HepG2 (cell line): Measurements from ENCODE around the gene EFNA4. TPM values are rescaled to one million over a fixed set of nuclear protein-coding genes. Genes with fewer than 3 reads are reported as not detected.
A peak's percentile ranks its signal among the peaks of the same experiment; 100 is the strongest.

Experiments
- BORCS8-MEF2B ChIP-seq: sonication (generic); formaldehyde crosslinking; IDR thresholded peaks from 2 replicates; pipeline ENCODE4 v1.8.0; 2022; ENCODE audit warnings: mild to moderate bottlenecking, missing genetic modification reagents
- CREBL2 ChIP-seq: sonication (generic); formaldehyde crosslinking; IDR thresholded peaks from 2 replicates; pipeline ENCODE4 v1.8.1; 2023; ENCODE audit warnings: missing genetic modification reagents, mild to moderate bottlenecking, borderline replicate concordance
- FOXK2 ChIP-seq: fragments of 450-650 bp; IDR thresholded peaks from 2 replicates; pipeline ENCODE4 v1.6.1; 2016
- GATAD2A ChIP-seq: IDR thresholded peaks from 2 replicates; pipeline ENCODE4 v1.6.1; 2016
- GTF2F1 ChIP-seq: fragments of 150-350 bp; IDR thresholded peaks from 2 replicates; pipeline ENCODE4 v1.6.1; 2014; ENCODE audit warnings: low read length
- JUND ChIP-seq: sonication (generic); formaldehyde crosslinking; IDR thresholded peaks from 2 replicates; pipeline ENCODE4 v1.8.0; 2022; ENCODE audit warnings: mild to moderate bottlenecking, missing genetic modification reagents
- KDM1A ChIP-seq: IDR thresholded peaks from 2 replicates; pipeline ENCODE4 v1.6.1; 2016; ENCODE audit warnings: missing compliant biosample characterization
- MYPOP ChIP-seq: sonication (generic); formaldehyde crosslinking; IDR thresholded peaks from 2 replicates; pipeline ENCODE4 v1.8.1; 2023; ENCODE audit warnings: mild to moderate bottlenecking, moderate library complexity, missing genetic modification reagents
- NR2C2 ChIP-seq: sonication (generic); formaldehyde crosslinking; IDR thresholded peaks from 2 replicates; pipeline ENCODE4 v1.4.0; 2020; ENCODE audit warnings: missing genetic modification reagents, mild to moderate bottlenecking, moderate library complexity, borderline replicate concordance
- RARA ChIP-seq: IDR thresholded peaks from 2 replicates; pipeline ENCODE4 v1.6.1; 2016; ENCODE audit warnings: missing genetic modification reagents, missing compliant biosample characterization
- SMARCE1 ChIP-seq: fragments of 450-650 bp; IDR thresholded peaks from 2 replicates; pipeline ENCODE4 v1.6.1; 2017; ENCODE audit warnings: borderline replicate concordance
- SOX6 ChIP-seq, 2 experiments: fragments of 450-650 bp in 1 of 2; sonication (generic) in 1 of 2; formaldehyde crosslinking in 1 of 2; IDR thresholded peaks; 2 replicates each; pipeline versions ENCODE4 v1.4.0 to v1.6.1; 2017 to 2020; ENCODE audit warnings: antibody characterized with exemption in 1 of 2, mild to moderate bottlenecking in 1 of 2, missing genetic modification reagents in 1 of 2
- YEATS4 ChIP-seq: sonication (generic); formaldehyde crosslinking; IDR thresholded peaks from 2 replicates; pipeline ENCODE4 v1.4.0; 2020; ENCODE audit warnings: missing genetic modification reagents, borderline replicate concordance
- ZBTB20 ChIP-seq: sonication (generic); formaldehyde crosslinking; IDR thresholded peaks from 2 replicates; pipeline ENCODE4 v1.8.1; 2023; ENCODE audit warnings: missing genetic modification reagents, low read depth, mild to moderate bottlenecking, borderline replicate concordance
- ZBTB26 ChIP-seq: IDR thresholded peaks from 2 replicates; pipeline ENCODE4 v1.6.1; 2016; ENCODE audit warnings: missing compliant biosample characterization, missing genetic modification reagents, borderline replicate concordance
- ZNF281 ChIP-seq: sonication (generic); formaldehyde crosslinking; IDR thresholded peaks from 2 replicates; pipeline ENCODE4 v1.4.0; 2020; ENCODE audit warnings: missing genetic modification reagents, borderline replicate concordance
- ZNF331 ChIP-seq: sonication (generic); formaldehyde crosslinking; IDR thresholded peaks from 2 replicates; pipeline ENCODE4 v1.4.0; 2020; ENCODE audit warnings: missing genetic modification reagents
- ZNF350 ChIP-seq: sonication (generic); formaldehyde crosslinking; IDR thresholded peaks from 2 replicates; pipeline ENCODE4 v1.4.0; 2020; ENCODE audit warnings: mild to moderate bottlenecking, low read depth, missing genetic modification reagents, borderline replicate concordance
- ZNF737 ChIP-seq: sonication (generic); formaldehyde crosslinking; IDR thresholded peaks from 2 replicates; pipeline ENCODE4 v1.5.0; 2020; ENCODE audit warnings: missing genetic modification reagents, mild to moderate bottlenecking, borderline replicate concordance
- ZSCAN25 ChIP-seq: sonication (generic); formaldehyde crosslinking; IDR thresholded peaks from 2 replicates; pipeline ENCODE4 v1.8.0; 2022; ENCODE audit warnings: mild to moderate bottlenecking, missing genetic modification reagents
- ZSCAN5A ChIP-seq: sonication (generic); formaldehyde crosslinking; IDR thresholded peaks from 2 replicates; pipeline ENCODE4 v1.8.0; 2022; ENCODE audit warnings: mild to moderate bottlenecking, missing genetic modification reagents, borderline replicate concordance
- polyA plus RNA-seq, 8 experiments: library from polyadenylated mRNA; depleted of rRNA in 3 of 8; stranded (reverse) in 7 of 8; unstranded in 1 of 8; fragments of >200 nt; fragmentation: Illumina TruSeq in 4 of 8; extraction: Trizol in 4 of 8; gene quantifications; 2 replicates each; pipeline versions ENCODE4 v1.2.1 to v1.2.3, GENCODE V29; 2011 to 2016; ENCODE audit warnings: low read depth in 4 of 8, missing spikeins in 1 of 8, mixed read lengths in 1 of 8; ENCODE audit not compliant: insufficient read depth in 1 of 8
- total RNA-seq, 5 experiments: library from RNA; depleted of rRNA; stranded (reverse); fragments of >200 nt; fragmentation: Illumina TruSeq; extraction: Trizol; gene quantifications; 2 replicates each; pipeline ENCODE4 v1.2.3, GENCODE V29; 2016; ENCODE audit warnings: low read depth in 1 of 5

EFNA4 gene
- total and polyA plus RNA-seq, 2 of the 13 experiments (the other 11 are each of a cell fraction or from before 2014, with no cell fraction given) = 12.0 to 17.2 TPM

- peak; percentile 93 for TF ChIP-seq MYPOP (CRISPR knock-in tag)
- TF ChIP-seq ZSCAN25 (CRISPR knock-in tag) = peak; percentile 80; the same call in 1 of the 2 replicates
- TF ChIP-seq ZNF331 (CRISPR knock-in tag) = peak; percentile 73; the same call in 1 of the 2 replicates
- TF ChIP-seq SMARCE1 = no peak
- peak; percentile 91 for TF ChIP-seq GATAD2A (CRISPR knock-in tag)
- 0 out of 2 replicates have a peak, but pooled peaks have one; percentile 34 for TF ChIP-seq ZNF737 (CRISPR knock-in tag)
- TF ChIP-seq BORCS8-MEF2B (CRISPR knock-in tag) = peak; percentile 80
- no peak for TF ChIP-seq SOX6 (IDR thresholded peaks at IDR 0.05)
- peak; percentile 88 for TF ChIP-seq SOX6 (CRISPR knock-in tag; IDR thresholded peaks at IDR 0.05)
- TF ChIP-seq CREBL2 (CRISPR knock-in tag) = no peak
- peak; percentile 56; the same call in 1 of the 2 replicates for TF ChIP-seq ZNF281 (CRISPR knock-in tag)
- TF ChIP-seq ZNF350 (CRISPR knock-in tag) = peak; percentile 87; the same call in 1 of the 2 replicates
- TF ChIP-seq NR2C2 = peak; percentile 97
- no peak for TF ChIP-seq GTF2F1
- peak; percentile 92 for TF ChIP-seq FOXK2
- peak; percentile 39; the same call in 1 of the 2 replicates for TF ChIP-seq KDM1A
- TF ChIP-seq ZBTB20 = 0 out of 2 replicates have a peak, but pooled peaks have one; percentile 32
- TF ChIP-seq ZSCAN5A (CRISPR knock-in tag) = no peak; the same call in 1 of the 2 replicates
- TF ChIP-seq ZBTB26 (CRISPR knock-in tag) = no peak
- TF ChIP-seq YEATS4 (CRISPR knock-in tag) = peak; percentile 71; the same call in 1 of the 2 replicates
- TF ChIP-seq RARA (CRISPR knock-in tag) = peak; percentile 80
- peak; percentile 39; the same call in 1 of the 2 replicates for TF ChIP-seq JUND
Observed at GRCh38 chr1:155091071-155092051, 27.8 kb downstream of the EFNA4 start (continued).
